Lower leg skin (tissue), 4 donors: ENCODE results near the gene WWTR1. TPM values are rescaled to one million over a fixed set of nuclear protein-coding genes. Genes with fewer than 3 reads are reported as not detected.

Experiments used
- DNase-seq, 2 donors: peaks; one replicate each; pipeline ENCODE4 v3.0.0-alpha.2; 2019; ENCODE audit warnings: low spot score in 2 of 2
- H3K4me3 ChIP-seq: fragments of 200-600 bp; sonication (generic); 2 replicates; pipeline ENCODE4 v1.5.1; 2017; ENCODE audit warnings: mild to moderate bottlenecking, low read depth; ENCODE audit not compliant: poor library complexity, severe bottlenecking
- POLR2A ChIP-seq, 2 donors: fragments of 450-650 bp; IDR thresholded peaks; one replicate each; pipeline ENCODE4 v1.6.1; 2016 to 2017; ENCODE audit warnings: antibody characterized with exemption in 2 of 2, mild to moderate bottlenecking in 1 of 2, moderate library complexity in 1 of 2
- WGBS, 2 donors: methylation state at CpG; one replicate each; pipeline ENCODE4 v1.1.5; 2018; 5-methylcytosine and 5-hydroxymethylcytosine counted together
- intact Hi-C: fragments of 100-400 bp; cut with DNase I; formaldehyde crosslinking; loops from one replicate; pipeline ENCODE4 v1.15.0; 2023; ENCODE audit warnings: low total_unique reads
- total RNA-seq, 4 donors: library from RNA; depleted of rRNA; stranded (reverse); fragments of >200 nt; gene quantifications; one replicate each; pipeline ENCODE4 v1.1.0, GENCODE V29; 2016
- TF ChIP-seq, protein P1 (sequence below), 3 donors: fragments of 450-650 bp; IDR thresholded peaks; one replicate each; pipeline ENCODE4 v1.5.1; 2016; ENCODE audit warnings: antibody characterized with exemption in 3 of 3, mild to moderate bottlenecking in 3 of 3, moderate library complexity in 2 of 3

Gene WWTR1
- total RNA-seq, 4 donors from 2014 or later: 52.4 to 78.1 (median 56.1) TPM

GRCh38 chr3:149653136-149653535 is 4.7 kb downstream of the WWTR1 start:
- no peak overlapping the region for H3K4me3 ChIP-seq
- no peak for TF ChIP-seq POLR2A (IDR thresholded peaks at IDR 0.05)
- TF ChIP-seq, protein P1, sequence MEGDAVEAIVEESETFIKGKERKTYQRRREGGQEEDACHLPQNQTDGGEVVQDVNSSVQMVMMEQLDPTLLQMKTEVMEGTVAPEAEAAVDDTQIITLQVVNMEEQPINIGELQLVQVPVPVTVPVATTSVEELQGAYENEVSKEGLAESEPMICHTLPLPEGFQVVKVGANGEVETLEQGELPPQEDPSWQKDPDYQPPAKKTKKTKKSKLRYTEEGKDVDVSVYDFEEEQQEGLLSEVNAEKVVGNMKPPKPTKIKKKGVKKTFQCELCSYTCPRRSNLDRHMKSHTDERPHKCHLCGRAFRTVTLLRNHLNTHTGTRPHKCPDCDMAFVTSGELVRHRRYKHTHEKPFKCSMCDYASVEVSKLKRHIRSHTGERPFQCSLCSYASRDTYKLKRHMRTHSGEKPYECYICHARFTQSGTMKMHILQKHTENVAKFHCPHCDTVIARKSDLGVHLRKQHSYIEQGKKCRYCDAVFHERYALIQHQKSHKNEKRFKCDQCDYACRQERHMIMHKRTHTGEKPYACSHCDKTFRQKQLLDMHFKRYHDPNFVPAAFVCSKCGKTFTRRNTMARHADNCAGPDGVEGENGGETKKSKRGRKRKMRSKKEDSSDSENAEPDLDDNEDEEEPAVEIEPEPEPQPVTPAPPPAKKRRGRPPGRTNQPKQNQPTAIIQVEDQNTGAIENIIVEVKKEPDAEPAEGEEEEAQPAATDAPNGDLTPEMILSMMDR (IDR thresholded peaks at IDR 0.05): no peak

GRCh38 chr3:149650828-149651227 is 7.0 kb downstream of the WWTR1 start:
- WGBS, 2 donors: 45 to 59% methylated on average over 1 of the region's 1 CpG
- DNase-seq: no peak
- intact Hi-C loops: no loop called here
- TF ChIP-seq, protein P1 (IDR thresholded peaks at IDR 0.05): no peak
- no peak for TF ChIP-seq POLR2A (IDR thresholded peaks at IDR 0.05)
- no peak overlapping the region for H3K4me3 ChIP-seq

More at GRCh38 chr3:149653136-149653535, 4.7 kb downstream of the WWTR1 start:
- intact Hi-C loops: no loop called here
- WGBS, 2 donors: 98 to 100% methylated on average over 1 of the region's 1 CpG
- DNase-seq: no peak

DNA sequence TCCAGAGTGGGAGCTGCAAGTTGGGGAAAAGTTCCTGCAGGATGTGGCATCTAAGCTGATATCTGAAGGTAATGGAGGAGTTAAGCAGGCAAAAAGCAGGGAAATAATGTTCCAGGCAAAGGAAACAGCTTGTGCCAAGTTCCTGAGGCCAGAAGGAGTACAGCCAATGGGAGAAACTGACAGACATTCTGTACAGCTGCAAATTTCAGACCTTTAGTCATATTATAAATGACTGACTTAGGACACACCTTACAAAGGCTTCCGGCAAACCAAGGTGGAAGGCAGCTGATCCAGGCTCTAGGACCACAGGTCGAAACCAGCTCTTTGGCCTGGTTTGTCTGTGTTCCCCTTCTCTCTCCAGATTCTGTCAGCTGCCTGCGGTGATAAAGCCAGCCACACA is 9.3 kb downstream of the WWTR1 start:
- no peak for DNase-seq
- intact Hi-C loops: no loop called here
- TF ChIP-seq, protein P1 (IDR thresholded peaks at IDR 0.05): no peak
- 22 to 37% methylated on average over 3 of the region's 3 CpGs for whole genome bisulfite sequencing, 2 donors
- no peak overlapping the region for H3K4me3 ChIP-seq

DNA sequence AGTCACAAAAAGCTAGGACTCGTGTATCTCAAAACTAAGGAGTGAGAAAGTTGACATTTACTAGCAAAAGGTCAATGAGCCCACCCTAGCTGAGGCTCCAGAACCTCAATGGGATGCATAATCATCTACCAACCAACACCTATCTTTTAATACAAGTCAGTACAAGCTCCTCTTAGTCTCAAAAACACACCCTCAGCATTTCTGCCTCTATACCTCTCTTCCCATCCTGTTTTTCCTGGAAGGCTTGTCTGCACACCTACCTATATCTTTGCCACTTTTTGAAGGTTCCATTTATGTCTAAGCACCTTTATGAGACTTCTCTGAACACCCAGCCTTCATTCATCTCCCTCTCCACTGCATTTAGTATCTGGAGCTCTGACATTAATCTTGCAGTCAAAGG is 10.0 kb downstream of the WWTR1 start:
- WGBS, 2 donors: 82 to 86% methylated on average over 1 of the region's 1 CpG
- TF ChIP-seq, protein P1 (IDR thresholded peaks at IDR 0.05): no peak
- TF ChIP-seq POLR2A (IDR thresholded peaks at IDR 0.05): no peak
- DNase-seq: no peak
- no peak overlapping the region for H3K4me3 ChIP-seq
- intact Hi-C loops: no loop called here

DNA sequence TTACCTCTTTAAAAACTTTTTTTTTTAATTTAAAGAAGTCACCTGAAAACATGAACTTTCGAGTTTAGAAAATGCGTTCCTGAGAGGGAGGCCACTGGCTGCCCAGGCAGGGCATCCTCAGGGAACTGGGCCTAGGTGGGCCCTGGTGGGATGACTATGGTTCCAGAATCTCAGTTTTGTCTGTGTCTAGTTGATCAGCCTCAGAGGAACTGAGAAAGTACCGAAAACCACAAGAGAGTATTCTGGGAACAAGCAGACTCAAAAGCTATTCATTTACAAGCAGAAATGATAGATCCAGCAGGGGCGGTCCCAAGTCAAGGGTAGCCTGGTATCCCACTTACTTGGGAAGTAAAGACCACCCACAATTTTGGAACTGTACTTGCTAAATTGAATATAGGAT is 10.5 kb downstream of the WWTR1 start:
- 90 to 93% methylated on average over 4 of the region's 4 CpGs for WGBS, 2 donors
- no peak for DNase-seq
- TF ChIP-seq, protein P1 (IDR thresholded peaks at IDR 0.05): no peak
- TF ChIP-seq POLR2A (IDR thresholded peaks at IDR 0.05): no peak
- no peak overlapping the region for H3K4me3 ChIP-seq
- intact Hi-C loops: no loop called here

DNA sequence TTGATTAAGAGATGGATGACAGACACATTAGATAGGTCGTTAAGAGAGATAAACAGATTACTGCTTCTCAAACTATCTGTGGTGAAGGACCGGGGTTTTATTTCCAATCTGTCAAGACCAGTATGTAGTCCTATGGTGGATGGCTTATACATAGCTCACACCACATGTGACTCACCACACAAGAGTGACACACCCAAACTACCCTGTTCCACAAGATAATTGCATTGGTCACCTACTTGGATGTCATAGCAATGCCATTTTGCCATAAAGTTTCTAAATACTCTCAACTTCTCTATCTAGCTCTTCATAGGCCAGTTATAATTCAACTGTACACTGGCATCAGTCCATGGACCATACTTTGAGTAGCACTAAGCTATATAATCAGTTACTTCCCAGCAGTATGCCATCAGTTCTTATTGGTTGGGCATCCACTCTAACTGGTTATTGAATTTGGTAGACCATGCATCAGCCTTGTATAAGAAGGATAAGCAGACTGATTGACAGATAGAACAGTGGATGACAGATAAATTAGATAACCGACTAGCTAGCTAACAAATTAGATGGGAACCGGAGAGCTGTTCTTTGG is 11.6 kb downstream of the WWTR1 start:
- 74 to 79% methylated on average over 4 of the region's 4 CpGs for WGBS, 2 donors

More for the DNA sequence above, 11.6 kb downstream of the WWTR1 start:
- intact Hi-C loops: no loop called here
- no peak for TF ChIP-seq POLR2A (IDR thresholded peaks at IDR 0.05)
- TF ChIP-seq, protein P1 (IDR thresholded peaks at IDR 0.05): no peak
- no peak for DNase-seq
- no peak overlapping the region for H3K4me3 ChIP-seq
